K562 (cell line): ENCODE measurements around the gene TAC3. TPM values are rescaled to one million over a fixed set of nuclear protein-coding genes. Genes with fewer than 3 reads are reported as not detected.

Experiments used
- ADNP ChIP-seq: fragments of 200-800 bp; sonication (Bioruptor generic); IDR thresholded peaks from 2 replicates; pipeline ENCODE4 v1.6.1; 2016; ENCODE audit warnings: missing genetic modification characterization, missing compliant biosample characterization
- GATAD2B ChIP-seq: fragments of 450-650 bp; IDR thresholded peaks from 2 replicates; pipeline ENCODE4 v1.6.1; 2017; ENCODE audit warnings: mild to moderate bottlenecking, borderline replicate concordance
- HNRNPUL1 ChIP-seq: fragments of 200-400 bp; formaldehyde crosslinking; IDR thresholded peaks from 2 replicates; pipeline ENCODE4 v1.6.1; 2017; ENCODE audit warnings: low read length
- ILF3 ChIP-seq: fragments of 450-650 bp; IDR thresholded peaks from 2 replicates; pipeline ENCODE4 v1.6.1; 2018; ENCODE audit warnings: antibody characterized with exemption, mild to moderate bottlenecking, moderate library complexity, borderline replicate concordance
- KLF10 ChIP-seq: fragments of 250-450 bp; sonication (Bioruptor Pico); IDR thresholded peaks from 2 replicates; pipeline ENCODE4 v1.6.1; 2021; ENCODE audit warnings: matching md5 sums
- LCOR ChIP-seq: sonication (generic); formaldehyde crosslinking; IDR thresholded peaks from 2 replicates; pipeline ENCODE4 v1.8.0; 2022; ENCODE audit warnings: mild to moderate bottlenecking, missing genetic modification reagents
- NFATC3 ChIP-seq: fragments of 450-650 bp; IDR thresholded peaks from 2 replicates; pipeline ENCODE4 v1.6.1; 2017; ENCODE audit warnings: mild to moderate bottlenecking
- RHOXF2B ChIP-seq: fragments of 250-450 bp; sonication (Bioruptor Pico); conservative IDR thresholded peaks from 2 replicates; pipeline ENCODE4 v1.5.1; 2021
- SIX5 ChIP-seq, 2 experiments: IDR thresholded peaks; 2 replicates each; pipeline ENCODE4 v1.6.1; 2011; ENCODE audit warnings: low read length in 2 of 2, borderline replicate concordance in 1 of 2, low read depth in 1 of 2, mild to moderate bottlenecking in 1 of 2, moderate library complexity in 1 of 2; ENCODE audit not compliant: insufficient read depth in 1 of 2
- SLC30A9 ChIP-seq: fragments of 250-450 bp; sonication (Bioruptor Pico); IDR thresholded peaks from 2 replicates; pipeline ENCODE4 v1.8.0; 2022; ENCODE audit warnings: mild to moderate bottlenecking, moderate library complexity
- USF2 ChIP-seq: sonication (generic); formaldehyde crosslinking; IDR thresholded peaks from 2 replicates; pipeline ENCODE4 v1.5.0; 2020; ENCODE audit warnings: missing genetic modification reagents
- ZNF143 ChIP-seq: sonication (generic); formaldehyde crosslinking; IDR thresholded peaks from 2 replicates; pipeline ENCODE4 v1.9.0; 2022; ENCODE audit warnings: mild to moderate bottlenecking, missing genetic modification reagents
- ZNF174 ChIP-seq: fragments of 250-450 bp; sonication (Bioruptor Pico); IDR thresholded peaks from 2 replicates; pipeline ENCODE4 v1.4.0; 2020; ENCODE audit warnings: mild to moderate bottlenecking
- ZNF431 ChIP-seq: sonication (generic); formaldehyde crosslinking; IDR thresholded peaks from 2 replicates; pipeline ENCODE4 v1.8.0; 2022; ENCODE audit warnings: mild to moderate bottlenecking, missing genetic modification reagents
- ZNF77 ChIP-seq: fragments of 250-450 bp; sonication (Bioruptor Pico); IDR thresholded peaks from 2 replicates; pipeline ENCODE4 v1.5.0; 2020
- polyA plus RNA-seq, 8 experiments: library from polyadenylated mRNA; depleted of rRNA in 4 of 8; stranded (reverse) in 5 of 8; unstranded in 3 of 8; fragments of >200 nt; fragmentation: Nextera tagmentation in 2 of 8; fragmentation: Illumina TruSeq in 1 of 8; extraction: Ambion mirVana in 2 of 8; extraction: Trizol in 1 of 8; gene quantifications; 2 replicates each; pipeline versions ENCODE4 v1.2.1 to v1.2.3, GENCODE V29; 2011 to 2014; ENCODE audit warnings: inconsistent platforms in 1 of 8, missing spikeins in 1 of 8
- total RNA-seq, 7 experiments: library from RNA; depleted of rRNA in 6 of 7; stranded (reverse); fragments of >200 nt in 6 of 7; fragmentation: Illumina TruSeq in 2 of 7; extraction: Trizol in 2 of 7; gene quantifications; 2 replicates each; pipeline versions ENCODE4 v1.2.1 to v1.2.3, GENCODE V29; 2011 to 2021; ENCODE audit warnings: low replicate concordance in 1 of 7
- TF ChIP-seq, protein P1 (sequence below): fragments of 450-650 bp; IDR thresholded peaks from 2 replicates; pipeline ENCODE4 v1.6.1; 2017; ENCODE audit warnings: antibody characterized with exemption, mild to moderate bottlenecking
- TF ChIP-seq, protein P2 (sequence below): fragments of 250-450 bp; sonication (Bioruptor Pico); IDR thresholded peaks from 2 replicates; pipeline ENCODE4 v1.8.0; 2022; ENCODE audit warnings: inconsistent platforms, mild to moderate bottlenecking, moderate library complexity, borderline replicate concordance
- TF ChIP-seq, protein P3 (sequence below): IDR thresholded peaks from 2 replicates; pipeline ENCODE4 v1.6.1; 2014; ENCODE audit warnings: antibody characterized with exemption
- TF ChIP-seq, protein P4 (sequence below): sonication (generic); formaldehyde crosslinking; IDR thresholded peaks from 2 replicates; pipeline ENCODE4 v1.8.0; 2022; ENCODE audit warnings: missing genetic modification reagents, mild to moderate bottlenecking, moderate library complexity, borderline replicate concordance

The TAC3 gene
- total and polyA plus RNA-seq, 9 of the 15 experiments (the other 6 are each of a cell fraction or from before 2014, with no cell fraction given): 0.29 to 2.8 (median 1.4) TPM

DNA sequence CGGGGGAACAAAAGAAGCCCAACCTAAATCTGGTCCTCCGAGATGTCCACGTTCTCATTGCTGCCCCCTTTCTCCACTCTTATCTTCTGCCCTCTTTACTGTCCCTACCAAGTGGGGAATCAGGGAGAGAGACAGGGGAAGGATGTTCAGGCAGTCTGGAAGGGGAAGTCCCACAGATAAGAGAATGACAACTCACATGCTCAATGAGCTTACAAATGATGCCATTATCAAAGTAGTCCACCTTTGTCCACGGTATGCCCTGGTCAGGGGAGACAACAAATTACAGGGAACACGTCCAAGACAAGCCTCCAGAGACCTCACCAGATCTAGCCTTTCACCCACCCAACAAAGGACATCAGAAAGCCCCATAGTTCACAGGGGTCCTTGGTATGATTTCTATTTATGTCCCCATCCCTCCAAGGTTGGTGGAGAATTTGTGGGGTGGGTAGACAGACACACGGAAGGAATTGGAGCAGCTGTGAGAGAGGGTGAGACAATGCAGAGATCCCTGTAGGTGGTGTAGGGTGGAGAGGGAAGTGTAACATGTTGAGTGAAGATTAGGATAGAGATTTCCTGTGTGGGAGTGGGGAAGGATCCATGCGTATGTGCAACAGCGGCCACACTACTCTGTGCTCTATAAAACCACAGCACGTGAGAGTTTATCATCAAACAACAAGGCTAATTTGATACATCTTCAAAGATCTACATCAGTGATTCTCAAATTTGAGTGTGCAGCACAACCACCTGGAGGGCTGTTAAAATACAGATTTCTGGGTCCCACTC is 22.9 kb upstream of the TAC3 start (continued):
- TF ChIP-seq, protein P1, sequence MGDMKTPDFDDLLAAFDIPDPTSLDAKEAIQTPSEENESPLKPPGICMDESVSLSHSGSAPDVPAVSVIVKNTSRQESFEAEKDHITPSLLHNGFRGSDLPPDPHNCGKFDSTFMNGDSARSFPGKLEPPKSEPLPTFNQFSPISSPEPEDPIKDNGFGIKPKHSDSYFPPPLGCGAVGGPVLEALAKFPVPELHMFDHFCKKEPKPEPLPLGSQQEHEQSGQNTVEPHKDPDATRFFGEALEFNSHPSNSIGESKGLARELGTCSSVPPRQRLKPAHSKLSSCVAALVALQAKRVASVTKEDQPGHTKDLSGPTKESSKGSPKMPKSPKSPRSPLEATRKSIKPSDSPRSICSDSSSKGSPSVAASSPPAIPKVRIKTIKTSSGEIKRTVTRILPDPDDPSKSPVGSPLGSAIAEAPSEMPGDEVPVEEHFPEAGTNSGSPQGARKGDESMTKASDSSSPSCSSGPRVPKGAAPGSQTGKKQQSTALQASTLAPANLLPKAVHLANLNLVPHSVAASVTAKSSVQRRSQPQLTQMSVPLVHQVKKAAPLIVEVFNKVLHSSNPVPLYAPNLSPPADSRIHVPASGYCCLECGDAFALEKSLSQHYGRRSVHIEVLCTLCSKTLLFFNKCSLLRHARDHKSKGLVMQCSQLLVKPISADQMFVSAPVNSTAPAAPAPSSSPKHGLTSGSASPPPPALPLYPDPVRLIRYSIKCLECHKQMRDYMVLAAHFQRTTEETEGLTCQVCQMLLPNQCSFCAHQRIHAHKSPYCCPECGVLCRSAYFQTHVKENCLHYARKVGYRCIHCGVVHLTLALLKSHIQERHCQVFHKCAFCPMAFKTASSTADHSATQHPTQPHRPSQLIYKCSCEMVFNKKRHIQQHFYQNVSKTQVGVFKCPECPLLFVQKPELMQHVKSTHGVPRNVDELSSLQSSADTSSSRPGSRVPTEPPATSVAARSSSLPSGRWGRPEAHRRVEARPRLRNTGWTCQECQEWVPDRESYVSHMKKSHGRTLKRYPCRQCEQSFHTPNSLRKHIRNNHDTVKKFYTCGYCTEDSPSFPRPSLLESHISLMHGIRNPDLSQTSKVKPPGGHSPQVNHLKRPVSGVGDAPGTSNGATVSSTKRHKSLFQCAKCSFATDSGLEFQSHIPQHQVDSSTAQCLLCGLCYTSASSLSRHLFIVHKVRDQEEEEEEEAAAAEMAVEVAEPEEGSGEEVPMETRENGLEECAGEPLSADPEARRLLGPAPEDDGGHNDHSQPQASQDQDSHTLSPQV: no peak
- TF ChIP-seq KLF10 (CRISPR knock-in tag) (no peak), HNRNPUL1 (no peak), ADNP (tag) (0 out of 2 replicates have a peak, but pooled peaks have one; percentile 14), SLC30A9 (CRISPR knock-in tag) (no peak), LCOR (no peak), ZNF174 (CRISPR knock-in tag) (no peak), SIX5 (IDR thresholded peaks at IDR 0.05; ENCODE audit: borderline replicate concordance in 1 of 2, insufficient read depth in 1 of 2, low read depth in 1 of 2, low read length in 2 of 2) (no peak), ZNF431 (CRISPR knock-in tag) (no peak), RHOXF2B (CRISPR knock-in tag) (no peak), USF2 (no peak), ILF3 (no peak), GATAD2B (no peak), NFATC3 (no peak), ZNF143 (CRISPR knock-in tag) (no peak), ZNF77 (CRISPR knock-in tag) (no peak)
- TF ChIP-seq, protein P2, sequence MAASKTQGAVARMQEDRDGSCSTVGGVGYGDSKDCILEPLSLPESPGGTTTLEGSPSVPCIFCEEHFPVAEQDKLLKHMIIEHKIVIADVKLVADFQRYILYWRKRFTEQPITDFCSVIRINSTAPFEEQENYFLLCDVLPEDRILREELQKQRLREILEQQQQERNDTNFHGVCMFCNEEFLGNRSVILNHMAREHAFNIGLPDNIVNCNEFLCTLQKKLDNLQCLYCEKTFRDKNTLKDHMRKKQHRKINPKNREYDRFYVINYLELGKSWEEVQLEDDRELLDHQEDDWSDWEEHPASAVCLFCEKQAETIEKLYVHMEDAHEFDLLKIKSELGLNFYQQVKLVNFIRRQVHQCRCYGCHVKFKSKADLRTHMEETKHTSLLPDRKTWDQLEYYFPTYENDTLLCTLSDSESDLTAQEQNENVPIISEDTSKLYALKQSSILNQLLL (CRISPR knock-in tag): no peak
- TF ChIP-seq, protein P3, sequence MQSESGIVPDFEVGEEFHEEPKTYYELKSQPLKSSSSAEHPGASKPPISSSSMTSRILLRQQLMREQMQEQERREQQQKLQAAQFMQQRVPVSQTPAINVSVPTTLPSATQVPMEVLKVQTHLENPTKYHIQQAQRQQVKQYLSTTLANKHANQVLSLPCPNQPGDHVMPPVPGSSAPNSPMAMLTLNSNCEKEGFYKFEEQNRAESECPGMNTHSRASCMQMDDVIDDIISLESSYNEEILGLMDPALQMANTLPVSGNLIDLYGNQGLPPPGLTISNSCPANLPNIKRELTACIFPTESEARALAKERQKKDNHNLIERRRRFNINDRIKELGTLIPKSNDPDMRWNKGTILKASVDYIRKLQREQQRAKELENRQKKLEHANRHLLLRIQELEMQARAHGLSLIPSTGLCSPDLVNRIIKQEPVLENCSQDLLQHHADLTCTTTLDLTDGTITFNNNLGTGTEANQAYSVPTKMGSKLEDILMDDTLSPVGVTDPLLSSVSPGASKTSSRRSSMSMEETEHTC: no peak
- TF ChIP-seq, protein P4, sequence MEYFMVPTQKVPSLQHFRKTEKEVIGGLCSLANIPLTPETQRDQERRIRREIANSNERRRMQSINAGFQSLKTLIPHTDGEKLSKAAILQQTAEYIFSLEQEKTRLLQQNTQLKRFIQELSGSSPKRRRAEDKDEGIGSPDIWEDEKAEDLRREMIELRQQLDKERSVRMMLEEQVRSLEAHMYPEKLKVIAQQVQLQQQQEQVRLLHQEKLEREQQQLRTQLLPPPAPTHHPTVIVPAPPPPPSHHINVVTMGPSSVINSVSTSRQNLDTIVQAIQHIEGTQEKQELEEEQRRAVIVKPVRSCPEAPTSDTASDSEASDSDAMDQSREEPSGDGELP (CRISPR knock-in tag): no peak
